NOMO-1 treated with DMSO at 0.1 percent for 48 hours (cell line): Measurements from ENCODE around the gene IQGAP1.
A peak's percentile ranks its signal among the peaks of the same experiment; 100 is the strongest.

ENCODE experiments used
- DNase-seq: peaks from one replicate; lab custom pipeline; 2025; ENCODE audit not compliant: unreplicated experiment; lab: John Stamatoyannopoulos, UW

Gene IQGAP1

DNA sequence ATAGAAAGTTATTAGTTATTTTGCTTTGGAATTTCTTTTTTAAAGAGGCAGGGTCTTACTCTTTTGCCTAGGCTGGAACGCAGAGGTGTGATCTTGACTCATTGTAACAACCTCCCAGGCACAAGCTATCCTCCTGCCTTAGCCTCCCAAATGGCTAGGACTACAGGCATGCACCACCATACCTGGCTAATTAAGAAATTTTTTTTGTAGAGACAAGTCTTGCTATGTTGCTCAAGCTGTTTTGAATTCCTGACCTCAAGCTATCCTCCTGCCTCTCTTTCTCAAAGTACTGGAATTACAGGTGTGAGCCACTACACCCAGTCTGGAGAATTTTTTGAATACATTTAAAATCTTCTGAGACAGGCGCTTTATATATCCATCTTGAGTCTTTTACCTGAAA is 49.5 kb downstream of the IQGAP1 start:
- no peak for DNase-seq

DNA sequence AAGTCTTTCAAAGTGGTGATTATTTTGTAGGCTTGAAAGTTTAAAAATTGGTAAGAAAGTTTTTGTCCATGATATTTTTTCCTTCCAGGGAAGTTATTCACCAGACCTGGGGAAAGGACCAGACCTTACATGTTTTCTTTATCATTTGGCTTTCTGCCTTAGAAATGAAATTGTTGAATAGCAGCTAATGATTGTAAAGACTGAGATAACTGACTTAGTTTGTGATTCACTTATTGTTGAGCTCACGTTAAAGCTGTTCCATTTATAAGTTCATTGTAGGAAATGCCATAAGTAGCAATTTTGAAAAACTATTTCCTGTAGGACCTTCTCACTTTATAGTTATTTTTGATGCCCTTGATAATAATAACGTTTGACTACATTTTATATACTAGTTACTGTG is 51.9 kb downstream of the IQGAP1 start:
- no peak for DNase-seq

DNA sequence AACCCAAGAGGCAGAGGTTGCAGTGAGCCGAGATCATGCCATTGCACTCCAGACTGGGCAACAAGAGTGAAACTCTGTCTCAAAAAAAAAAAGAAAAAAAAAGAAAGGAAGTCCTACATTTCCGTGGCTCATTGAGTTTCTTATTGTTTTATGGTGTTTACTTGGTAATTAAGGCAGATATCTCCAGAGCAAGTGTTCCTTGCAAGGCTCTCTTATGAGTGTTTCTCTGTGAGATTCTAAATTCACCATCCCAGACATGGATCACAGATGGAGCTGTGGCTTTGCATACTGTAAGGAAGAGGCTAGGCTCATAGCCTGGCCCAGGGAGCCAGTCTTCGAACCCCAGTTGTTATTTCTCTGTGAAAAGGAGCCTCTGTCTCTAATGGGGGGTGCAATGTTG is 53.0 kb downstream of the IQGAP1 start:
- no peak for DNase-seq

DNA sequence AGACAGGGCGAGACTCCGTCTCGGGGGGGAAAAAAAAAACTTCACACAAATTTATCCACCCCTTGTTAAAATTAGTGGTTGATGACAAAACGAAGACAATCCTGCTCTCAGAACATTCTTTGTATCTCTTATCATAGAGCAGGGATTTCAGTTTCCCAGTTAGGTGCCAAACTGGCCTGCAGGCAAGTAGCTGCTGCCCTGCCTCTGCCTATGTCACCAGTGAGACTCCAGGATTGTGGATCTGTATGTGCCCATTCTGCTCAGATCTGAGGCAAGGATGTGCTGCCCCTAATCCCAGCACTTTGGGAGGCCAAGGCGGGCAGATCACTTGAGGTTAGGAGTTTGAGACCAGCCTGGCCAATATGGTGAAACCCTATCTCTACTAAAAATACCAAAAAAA is 54.4 kb downstream of the IQGAP1 start:
- no peak for DNase-seq

DNA sequence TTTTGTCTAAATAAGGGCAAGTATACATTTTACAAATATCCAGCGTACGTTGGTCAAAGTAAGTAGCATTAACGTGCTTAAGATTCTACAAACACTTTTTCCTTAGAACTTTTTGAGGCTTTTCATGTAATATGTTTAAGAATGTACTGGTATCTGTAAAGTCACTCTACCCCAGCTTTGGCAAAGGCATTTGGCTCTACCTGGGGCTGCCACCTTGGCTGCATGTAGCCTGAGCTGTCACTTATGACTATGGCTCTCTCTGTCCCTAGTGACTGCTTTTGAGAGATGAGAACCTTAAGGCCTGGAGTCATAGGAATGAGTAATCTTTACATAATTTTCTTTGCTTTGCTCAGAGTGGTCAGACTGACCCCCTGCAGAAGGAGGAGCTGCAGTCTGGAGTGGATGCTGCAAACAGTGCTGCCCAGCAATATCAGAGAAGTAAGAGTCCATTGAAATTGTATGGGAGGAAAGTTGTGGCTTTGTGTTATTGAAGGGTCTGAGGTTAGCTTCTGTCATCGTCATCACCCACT is 61.2 kb downstream of the IQGAP1 start:
- DNase-seq, result no peak

DNA sequence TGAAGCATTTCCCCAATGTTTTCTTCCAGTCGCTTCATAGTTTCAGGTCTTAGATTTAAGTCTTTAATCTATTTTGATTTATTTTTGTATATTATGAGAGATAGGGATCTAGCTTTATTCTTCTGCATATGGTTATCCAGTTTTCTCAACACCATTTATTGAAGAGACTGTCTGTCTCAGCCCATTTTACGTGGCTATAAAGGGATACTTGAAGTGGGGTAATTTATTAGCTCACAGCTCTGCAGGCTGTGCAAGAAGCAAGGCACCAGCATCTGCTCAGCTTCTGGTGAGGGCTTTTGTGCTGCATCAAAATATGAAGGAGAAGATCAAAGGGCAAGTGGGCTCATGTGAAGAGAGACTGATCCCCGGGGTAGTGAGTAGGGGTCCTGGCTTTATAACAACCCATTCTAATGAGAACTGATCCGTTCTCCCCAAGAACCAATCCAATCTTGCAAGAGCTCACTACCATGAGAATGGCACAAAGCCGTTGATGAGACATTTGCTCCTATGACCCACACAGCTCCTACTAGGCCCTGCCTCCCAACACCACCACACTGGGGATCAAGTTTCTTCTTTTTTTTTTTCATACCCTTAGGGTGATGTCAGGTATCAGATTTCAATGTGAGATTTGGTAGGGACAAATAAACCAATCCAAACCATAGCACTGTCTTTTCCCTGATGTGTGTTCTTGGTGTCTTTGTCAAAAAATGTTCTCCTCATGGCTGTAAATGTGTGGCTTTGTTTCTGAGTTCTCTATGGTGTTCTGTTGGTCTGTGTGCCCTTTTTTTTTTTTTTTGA is 63.2 kb downstream of the IQGAP1 start:
- no peak for DNase-seq

DNA sequence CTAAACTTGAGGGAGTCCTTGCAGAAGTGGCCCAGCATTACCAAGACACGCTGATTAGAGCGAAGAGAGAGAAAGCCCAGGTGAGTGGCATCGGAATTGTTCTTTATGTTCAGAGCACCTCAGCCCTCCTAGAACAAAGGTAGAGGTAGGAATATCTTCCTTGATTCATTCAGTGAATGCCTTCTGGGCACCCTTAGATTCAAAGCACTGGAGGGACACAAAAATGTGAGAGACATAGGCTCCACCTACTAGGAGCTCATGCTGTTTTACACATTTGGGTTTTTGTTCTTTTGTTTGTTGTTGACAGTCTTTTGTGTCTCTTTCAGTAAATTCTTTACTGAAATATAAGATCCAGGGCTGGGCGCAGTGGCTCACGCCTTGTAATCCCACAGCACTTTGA is 68.2 kb downstream of the IQGAP1 start:
- no peak for DNase-seq

DNA sequence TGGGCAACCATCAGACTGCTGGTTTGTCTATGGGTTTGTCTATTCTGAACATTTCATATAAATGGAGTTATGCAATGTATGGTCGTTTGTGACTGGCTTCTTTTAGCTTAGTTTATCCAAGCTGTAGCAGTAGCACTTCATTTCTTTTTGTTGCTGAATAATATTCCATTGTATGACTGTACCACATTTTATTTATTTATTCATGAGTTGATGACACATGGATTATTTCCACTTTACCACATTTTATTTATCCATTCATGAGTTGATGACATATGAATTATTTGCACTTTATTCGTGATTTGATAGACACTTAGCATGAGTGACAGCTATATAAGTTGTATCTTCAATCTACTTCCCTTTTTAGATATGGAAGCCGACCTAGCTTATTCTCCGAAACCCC is 70.0 kb downstream of the IQGAP1 start:
- no peak for DNase-seq

DNA sequence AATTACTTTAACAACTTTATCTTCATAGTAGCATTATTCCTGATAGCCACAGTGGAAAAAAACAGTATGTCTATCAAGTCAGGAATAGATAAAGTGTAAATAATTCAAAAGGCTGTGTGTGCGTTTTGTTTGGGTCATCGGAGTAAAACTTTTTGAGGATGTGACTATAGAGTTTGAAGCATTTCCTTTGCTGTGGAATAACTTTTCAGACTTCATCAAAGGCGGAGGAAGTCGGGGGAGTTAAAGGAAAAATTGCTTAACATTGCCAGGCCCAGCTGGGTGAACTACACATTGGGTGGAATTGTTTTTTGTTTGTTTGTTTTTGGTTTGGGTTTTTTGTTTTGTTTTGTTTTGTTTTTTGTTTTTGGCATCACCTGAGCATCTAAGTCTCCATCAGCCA is 71.3 kb downstream of the IQGAP1 start:
- no peak for DNase-seq

DNA sequence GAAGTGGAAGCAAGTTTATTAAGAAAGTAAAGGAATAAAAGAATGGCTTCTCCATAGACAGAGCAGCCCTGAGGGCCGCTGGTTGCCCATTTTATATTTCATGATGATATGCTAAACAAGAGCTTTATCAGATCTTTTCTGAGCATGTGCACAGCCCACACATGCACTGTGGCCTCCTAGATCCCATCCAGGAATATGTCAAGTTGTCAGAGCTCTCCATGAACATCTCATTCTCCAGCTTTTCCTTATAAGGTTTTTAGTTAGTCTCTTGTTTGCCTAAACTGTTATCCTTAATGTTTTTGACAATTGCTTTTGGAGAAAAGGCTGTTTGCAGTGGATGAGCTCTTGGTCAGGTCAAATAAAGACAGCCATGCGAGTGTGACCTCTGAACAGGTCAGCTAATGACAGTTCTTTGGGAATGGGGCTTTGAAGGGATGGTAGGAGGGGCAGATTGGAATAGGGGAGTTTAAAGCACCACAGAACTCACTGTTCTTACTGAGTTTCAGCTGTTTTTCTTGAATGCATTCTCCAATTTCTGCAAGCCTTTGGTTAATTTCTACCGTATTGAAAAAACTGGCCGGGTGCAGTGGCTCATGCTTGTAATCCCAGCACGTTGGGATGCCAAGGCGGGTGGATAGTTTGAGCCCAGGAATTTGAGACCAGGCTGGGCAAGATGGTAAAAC is 72.2 kb downstream of the IQGAP1 start:
- no peak for DNase-seq

DNA sequence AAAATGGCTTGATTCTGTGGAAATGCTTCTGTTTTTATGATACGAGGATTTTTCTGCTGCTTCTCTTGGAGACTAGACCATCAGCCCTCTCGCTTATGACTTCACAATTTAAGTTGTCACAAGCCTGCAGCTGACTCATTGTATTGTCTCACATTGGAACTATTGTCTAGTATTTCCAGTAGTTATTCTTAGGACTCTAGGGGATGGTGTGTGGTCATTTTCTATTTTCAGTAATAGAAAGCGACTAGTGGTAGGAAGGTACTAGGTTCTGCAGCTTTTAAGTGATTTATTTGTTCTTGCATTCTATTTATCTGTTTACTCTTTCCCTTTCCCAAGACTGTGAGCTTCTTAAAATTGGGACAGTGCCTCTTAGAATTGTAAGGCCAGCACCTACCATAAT is 75.3 kb downstream of the IQGAP1 start:
- no peak for DNase-seq

DNA sequence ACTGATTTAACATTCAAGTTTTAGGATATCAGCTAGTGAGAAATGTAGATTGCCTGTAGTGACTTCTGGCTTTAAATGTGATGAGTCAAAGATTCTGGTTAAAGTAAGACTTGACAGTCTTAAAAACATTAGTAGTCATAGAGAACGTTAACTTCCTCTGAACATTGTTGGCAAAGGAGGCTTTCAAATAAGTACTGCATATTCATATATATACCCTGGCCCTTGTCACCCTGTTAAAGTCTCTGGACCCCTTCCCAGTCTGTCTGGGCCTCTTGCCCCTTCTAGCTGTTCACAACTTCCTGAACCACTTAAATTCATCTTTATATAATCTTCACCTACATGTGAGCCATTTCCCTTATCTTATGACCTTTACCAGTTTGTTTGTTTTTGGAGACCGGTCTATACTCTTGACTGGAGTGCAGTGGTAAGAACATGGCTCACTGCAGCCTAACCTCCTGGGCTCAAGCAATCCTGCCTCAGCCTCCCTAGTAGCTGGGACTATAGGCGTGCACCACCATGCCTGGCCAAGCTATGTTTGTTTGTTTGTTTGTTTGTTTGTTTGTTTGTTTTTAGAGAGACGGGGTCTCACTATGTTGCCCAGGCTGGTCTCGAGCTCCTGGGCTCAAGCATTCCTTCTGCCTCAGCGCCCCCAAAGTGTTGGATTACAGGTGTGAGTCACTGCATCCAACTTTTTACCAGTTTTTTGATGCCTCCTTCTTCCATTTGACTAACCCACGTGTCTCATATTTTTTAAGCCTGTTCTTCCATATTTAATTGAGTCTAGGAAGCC is 77.3 kb downstream of the IQGAP1 start:
- DNase-seq, result no peak

DNA sequence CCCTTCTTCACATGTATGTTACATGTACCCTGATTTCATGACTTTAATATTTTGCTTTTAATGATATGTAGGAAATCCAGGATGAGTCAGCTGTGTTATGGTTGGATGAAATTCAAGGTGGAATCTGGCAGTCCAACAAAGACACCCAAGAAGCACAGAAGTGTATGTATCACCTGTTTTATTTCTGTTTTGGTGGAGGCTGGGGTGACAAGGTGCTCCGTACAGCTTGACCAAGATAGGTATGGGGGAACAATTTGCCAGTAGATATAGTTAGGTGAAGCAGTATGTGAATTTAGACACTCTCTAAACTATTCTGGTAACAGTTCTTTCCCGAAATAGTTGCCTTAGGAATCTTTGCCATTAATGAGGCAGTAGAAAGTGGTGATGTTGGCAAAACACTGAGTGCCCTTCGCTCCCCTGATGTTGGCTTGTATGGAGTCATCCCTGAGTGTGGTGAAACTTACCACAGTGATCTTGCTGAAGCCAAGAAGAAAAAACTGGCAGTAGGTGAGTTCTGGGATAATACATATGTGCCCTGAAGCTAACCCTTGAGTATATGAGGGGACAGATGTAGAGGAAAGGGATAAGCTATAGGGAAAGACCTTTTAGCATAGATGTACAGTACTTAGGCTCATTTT is 78.0 kb downstream of the IQGAP1 start:
- no peak for DNase-seq

DNA sequence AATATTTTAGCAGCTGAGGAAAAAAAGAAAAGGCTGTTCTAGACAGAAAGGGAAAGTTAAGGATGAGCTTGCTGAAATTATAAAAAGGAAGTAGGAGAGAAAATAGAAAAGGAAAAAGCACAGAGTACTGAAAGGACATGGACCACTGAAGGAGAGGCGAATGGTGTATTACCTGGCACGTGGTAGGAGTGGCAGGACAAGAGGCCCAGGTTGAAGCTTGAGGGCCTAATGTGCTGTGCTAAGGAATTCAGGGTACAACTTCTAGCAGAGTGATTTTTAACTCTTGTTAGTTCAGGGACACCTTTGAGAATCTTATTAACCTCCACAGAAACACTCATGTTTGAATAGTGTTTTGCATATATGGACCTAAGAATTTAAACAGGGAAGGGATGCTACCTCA is 81.7 kb downstream of the IQGAP1 start:
- DNase-seq, result no peak

DNA sequence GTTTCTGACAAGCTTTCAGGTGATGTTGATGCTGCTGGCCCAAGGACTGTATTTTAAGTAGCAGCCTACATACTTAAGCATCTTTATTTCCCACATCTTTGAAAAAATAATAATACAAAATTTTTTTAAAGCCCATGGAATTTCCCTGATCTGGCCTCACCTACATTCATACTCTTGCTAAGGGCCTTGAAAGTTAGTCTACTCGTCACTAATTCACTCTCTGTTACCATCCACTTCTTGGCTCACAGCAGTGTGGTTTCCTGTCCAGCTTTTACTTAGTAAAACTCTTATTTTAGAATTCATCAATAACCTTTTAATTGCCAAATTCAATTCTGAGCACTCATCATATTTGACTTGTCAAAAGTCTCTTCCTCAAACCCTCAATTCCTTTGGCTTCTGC is 82.4 kb downstream of the IQGAP1 start:
- no peak for DNase-seq

DNA sequence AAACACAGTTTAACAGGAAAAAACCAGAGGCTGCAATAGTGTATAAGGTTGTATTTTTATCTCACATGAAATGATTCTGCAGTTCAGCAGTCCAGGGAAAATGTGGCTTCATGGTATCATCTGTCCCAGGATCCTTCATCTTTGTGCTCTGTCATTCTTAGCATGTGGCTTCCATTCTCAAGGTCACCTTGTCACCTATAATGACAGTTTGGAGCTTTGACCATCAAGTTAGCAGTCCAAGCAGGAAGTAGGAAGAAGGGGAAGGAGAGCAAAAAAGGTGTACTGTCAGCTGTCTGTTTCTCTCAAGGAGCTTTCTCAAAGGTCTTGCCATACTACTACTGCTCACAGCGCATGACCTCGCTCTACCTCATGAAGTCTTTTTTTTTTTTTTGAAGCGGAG is 83.1 kb downstream of the IQGAP1 start:
- no peak for DNase-seq

DNA sequence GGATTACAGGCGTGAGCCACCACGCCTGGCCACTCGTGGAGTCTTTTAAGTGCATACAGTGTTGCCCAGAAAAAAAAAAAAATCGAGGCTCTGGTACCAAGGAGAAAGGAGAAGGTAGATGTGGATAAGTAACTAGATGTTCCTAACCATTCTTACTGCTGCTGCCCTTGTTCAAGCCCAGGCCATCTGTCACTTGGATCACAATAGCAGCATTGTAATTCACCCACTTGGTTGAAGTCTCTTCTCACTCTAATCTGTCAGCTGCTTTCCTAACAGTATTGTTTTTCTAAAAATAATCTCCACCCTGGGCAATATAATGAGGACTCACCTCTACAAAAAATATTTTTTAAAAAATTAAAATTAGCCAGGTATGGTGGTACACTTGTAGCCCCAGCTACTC is 83.7 kb downstream of the IQGAP1 start:
- no peak for DNase-seq

DNA sequence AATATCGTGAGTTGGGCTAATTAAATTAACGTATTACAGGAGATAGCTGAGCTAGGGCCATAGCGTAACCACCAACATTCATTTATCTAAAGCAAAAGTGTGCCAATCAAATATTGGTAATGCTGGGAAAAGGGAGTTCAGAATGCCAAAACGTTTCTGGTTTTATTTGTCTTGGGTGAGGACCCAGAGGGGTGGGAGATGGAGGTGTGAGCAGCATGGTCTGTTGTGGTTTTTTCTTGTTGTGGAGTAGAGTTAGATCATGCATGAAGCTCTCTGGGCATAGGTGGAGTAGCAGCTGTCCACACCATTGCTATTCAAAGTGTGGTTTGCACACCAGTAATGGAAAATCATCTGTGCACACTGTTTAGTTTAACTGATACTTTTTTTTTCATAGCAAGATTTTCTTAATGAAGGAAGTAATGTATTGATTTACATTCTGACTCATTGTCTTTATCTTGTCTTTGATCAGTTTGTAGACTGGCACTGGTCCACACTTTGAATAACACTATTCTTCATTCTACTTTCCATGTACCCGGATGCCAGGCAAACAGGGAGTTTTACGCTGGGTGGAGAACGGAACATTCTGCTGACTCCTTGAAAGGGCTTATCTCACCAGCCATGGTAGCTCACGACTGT is 90.9 kb downstream of the IQGAP1 start:
- no peak for DNase-seq

DNA sequence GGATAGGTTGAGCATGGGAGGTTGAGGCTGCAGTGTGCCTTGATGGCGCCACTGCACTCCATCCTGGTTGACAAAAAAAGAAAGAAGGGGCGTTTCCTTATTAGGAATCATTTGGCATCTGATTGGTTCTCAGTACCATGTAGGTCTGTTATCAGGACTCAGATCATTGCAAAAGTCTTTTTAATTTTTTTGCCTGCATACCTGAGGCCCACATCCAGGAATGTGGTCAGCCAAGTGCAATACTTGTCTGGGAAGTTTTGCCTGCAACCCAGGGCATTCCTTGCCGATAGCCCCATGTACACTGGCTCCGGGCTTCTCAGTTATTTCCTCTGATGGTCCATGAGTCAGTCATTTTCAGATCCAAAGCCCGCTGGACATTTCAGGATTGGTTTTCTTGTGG is 91.6 kb downstream of the IQGAP1 start:
- DNase-seq, result no peak

DNA sequence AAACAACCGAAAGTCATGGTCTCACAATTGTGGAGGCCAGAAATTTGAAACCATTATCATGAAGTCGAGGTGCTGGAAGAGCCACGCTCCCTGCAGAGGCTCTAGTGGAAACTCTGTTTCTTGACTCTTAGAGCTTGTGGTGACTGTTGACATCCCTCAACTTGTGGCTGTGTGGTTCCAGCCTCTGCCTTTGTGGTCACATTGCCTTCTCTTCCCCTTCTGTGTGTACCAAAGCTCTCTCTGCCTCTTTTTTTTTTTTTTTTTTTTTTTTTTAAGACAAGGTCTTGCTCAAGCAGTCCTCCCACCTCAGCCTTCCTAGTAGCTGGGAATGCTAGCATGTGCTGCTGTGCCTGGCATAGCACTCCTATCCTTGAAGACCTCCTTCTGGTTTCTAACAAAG is 93.0 kb downstream of the IQGAP1 start:
- DNase-seq, result peak; percentile 84
